Ovary (tissue), 3 donors: ENCODE data around the gene HIF3A.

Experiments
- CTCF ChIP-seq, 3 donors: fragments of 450-650 bp in 2 of 3; fragments of 200-600 bp in 1 of 3; IDR thresholded peaks; one replicate each; pipeline versions ENCODE4 v1.5.1 to v1.8.0; 2016 to 2022; ENCODE audit warnings: antibody characterized with exemption in 3 of 3, mild to moderate bottlenecking in 1 of 3
- EP300 ChIP-seq: sonication (generic); formaldehyde crosslinking; IDR thresholded peaks from one replicate; pipeline ENCODE4 v1.6.1; 2017; ENCODE audit warnings: antibody characterized with exemption
- POLR2A ChIP-seq: fragments of 450-650 bp; IDR thresholded peaks from one replicate; pipeline ENCODE4 v1.6.1; 2017; ENCODE audit warnings: antibody characterized with exemption, mild to moderate bottlenecking, moderate library complexity
- donor health status: DM: no; HTN: no; CAD: no.

GRCh38 chr19:46299695-46300094, 2.9 kb downstream of the HIF3A start:
- TF ChIP-seq CTCF (IDR thresholded peaks at IDR 0.05) (no peak), POLR2A (no peak), EP300 (no peak)
